Keratinocyte (primary cell): ENCODE data around the gene CMBL. TPM values are rescaled to one million over a fixed set of nuclear protein-coding genes. Genes with fewer than 3 reads are reported as not detected.

Experiments
- DNase-seq: peaks from one replicate; pipeline ENCODE4 v3.0.0-alpha.2; 2011; ENCODE audit warnings: low read depth, missing footprints, low spot score
- FAIRE-seq: peaks from 2 replicates; lab custom pipeline; 2011; peaks lifted over from hg19 to GRCh38; lab: Jason Lieb, UNC
- H2AFZ ChIP-seq: 2 replicates; pipeline ENCODE4 v1.6.0; 2012; ENCODE audit warnings: low read length, control low read depth, inconsistent platforms; ENCODE audit not compliant: control insufficient read depth
- H3K27ac ChIP-seq: 2 replicates; pipeline ENCODE4 v1.5.1; 2011; ENCODE audit warnings: low read length; ENCODE audit not compliant: control insufficient read depth, insufficient read depth
- H3K27me3 ChIP-seq: 3 replicates; pipeline ENCODE4 v1.6.0; 2011; ENCODE audit warnings: low read length; ENCODE audit not compliant: control insufficient read depth, insufficient read depth; ENCODE audit errors: extremely low read depth
- H3K36me3 ChIP-seq, 2 experiments: 2 replicates in 1 of 2; 3 replicates in 1 of 2; pipeline ENCODE4 v1.5.1; 2011; ENCODE audit warnings: low read length in 2 of 2, mild to moderate bottlenecking in 1 of 2; ENCODE audit not compliant: control insufficient read depth in 2 of 2, insufficient read depth in 2 of 2; ENCODE audit errors: extremely low read depth in 1 of 2
- H3K4me1 ChIP-seq: 3 replicates; pipeline ENCODE4 v1.5.1; 2011; ENCODE audit warnings: low read length; ENCODE audit not compliant: control insufficient read depth, insufficient read depth; ENCODE audit errors: extremely low read depth
- H3K4me2 ChIP-seq: 3 replicates; pipeline ENCODE4 v1.6.0; 2011; ENCODE audit warnings: low read depth, low read length; ENCODE audit not compliant: control insufficient read depth, insufficient read depth; ENCODE audit errors: extremely low read depth
- H3K4me3 ChIP-seq, 3 experiments: fragments of 200-600 bp in 1 of 3; sonication (generic) in 1 of 3; 2 replicates in 2 of 3; 3 replicates in 1 of 3; pipeline ENCODE4 v1.5.1; 2011 to 2016; ENCODE audit warnings: low read length in 3 of 3, mild to moderate bottlenecking in 3 of 3, control low read depth in 2 of 3, inconsistent platforms in 1 of 3, low read depth in 1 of 3, mixed read lengths in 1 of 3, mixed run types in 1 of 3, moderate library complexity in 1 of 3; ENCODE audit not compliant: control insufficient read depth in 2 of 3, insufficient read depth in 2 of 3; ENCODE audit errors: extremely low read depth in 1 of 3
- H3K79me2 ChIP-seq: 2 replicates; pipeline ENCODE4 v1.6.0; 2012; ENCODE audit warnings: low read length; ENCODE audit not compliant: control insufficient read depth, insufficient read depth
- H3K9ac ChIP-seq: 3 replicates; pipeline ENCODE4 v1.6.0; 2011; ENCODE audit warnings: low read length; ENCODE audit not compliant: control insufficient read depth, insufficient read depth; ENCODE audit errors: extremely low read depth
- H3K9me1 ChIP-seq: 3 replicates; pipeline ENCODE4 v1.6.0; 2011; ENCODE audit warnings: low read length; ENCODE audit not compliant: control insufficient read depth, insufficient read depth; ENCODE audit errors: extremely low read depth
- H3K9me3 ChIP-seq: 2 replicates; pipeline ENCODE4 v1.5.1; 2012; ENCODE audit warnings: low read depth, low read length; ENCODE audit not compliant: control insufficient read depth
- H4K20me1 ChIP-seq: 3 replicates; pipeline ENCODE4 v1.6.0; 2011; ENCODE audit warnings: low read length; ENCODE audit not compliant: control insufficient read depth, insufficient read depth; ENCODE audit errors: extremely low read depth
- CTCF ChIP-seq, 3 experiments: IDR thresholded peaks in 1 of 3; conservative IDR thresholded peaks in 1 of 3; optimal IDR thresholded peaks in 1 of 3; 2 replicates in 2 of 3; 3 replicates in 1 of 3; pipeline versions ENCODE3 to v1.5.1; 2011; ENCODE audit warnings: low read length in 3 of 3, mild to moderate bottlenecking in 3 of 3, moderate library complexity in 2 of 3, control low read depth in 1 of 3, inconsistent platforms in 1 of 3; ENCODE audit not compliant: insufficient read depth in 2 of 3; ENCODE audit errors: extremely low read depth in 1 of 3
- EZH2 ChIP-seq: IDR thresholded peaks from one replicate; pipeline ENCODE4 v1.6.1; 2012; ENCODE audit warnings: inconsistent platforms, mild to moderate bottlenecking, low read length, moderate library complexity
- dilution Hi-C: fragments of 300-500 bp; cut with MboI; formaldehyde crosslinking; loops from one replicate; pipeline ENCODE4 v1.7.0; 2020; ENCODE audit warnings: low sequenced_read_pairs; ENCODE audit not compliant: extremely low pct_ligation_motif_present
- polyA plus RNA-seq, 5 experiments: library from polyadenylated mRNA; depleted of rRNA in 3 of 5; stranded (reverse) in 3 of 5; stranded (forward) in 1 of 5; unstranded in 1 of 5; fragments of >200 nt; gene quantifications; 1 replicate in 1 of 5; 2 replicates in 3 of 5; 3 replicates in 1 of 5; pipeline versions ENCODE4 v1.2.1 to v1.2.3, GENCODE V29; 2011 to 2012; ENCODE audit warnings: missing spikeins in 2 of 5, low read depth in 1 of 5, low replicate concordance in 1 of 5

CMBL gene
- polyA plus RNA-seq, 1 donor (not counting 4 experiments of a cell fraction or from before 2014, with no cell fraction given) = 9.1 TPM

DNA sequence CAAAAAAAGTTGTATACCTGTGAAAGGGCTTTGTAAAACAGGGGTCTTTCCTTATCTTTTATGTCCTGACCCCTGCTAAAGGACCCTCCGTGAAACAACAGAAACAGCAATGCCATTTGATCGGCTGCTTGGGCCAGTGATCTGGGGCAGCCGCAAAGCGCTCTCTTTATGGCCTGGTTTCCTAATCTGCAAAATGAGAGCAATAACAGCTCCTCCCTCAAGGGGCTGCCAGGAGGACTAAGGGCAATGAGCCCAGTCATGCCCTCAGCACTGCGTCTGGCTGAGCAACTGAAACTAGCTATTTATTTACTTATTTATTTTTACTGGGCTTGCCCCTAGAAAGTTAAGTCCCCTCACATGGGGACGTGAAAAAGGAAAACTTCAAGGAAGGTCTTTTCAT is 18.3 kb downstream of the CMBL start:
- no peaks in the 10 kb centered on the region for H4K20me1 ChIP-seq
- no peak overlapping the region for H3K27ac ChIP-seq
- H2AFZ ChIP-seq = no peak overlapping the region
- H3K36me3 ChIP-seq = no peaks in the 10 kb centered on the region
- H3K4me2 ChIP-seq = no peak overlapping the region
- dilution Hi-C loops = no loop called here
- DNase-seq (no peak), FAIRE-seq (no peak)
- no peak for TF ChIP-seq EZH2
- no peak for TF ChIP-seq CTCF (optimal IDR thresholded peaks at IDR 0.05 in 1 of 3, IDR thresholded peaks at IDR 0.05 in 1 of 3, conservative IDR thresholded peaks at IDR 0.05 in 1 of 3; ENCODE audit: extremely low read depth in 1 of 3, insufficient read depth in 2 of 3, low read length in 3 of 3)
- peak overlapping the region; percentile 5 for H3K9ac ChIP-seq
- H3K4me1 ChIP-seq = peaks cover 9% of the 10 kb centered on the region
- no peaks in the 10 kb centered on the region for H3K9me3 ChIP-seq
- no peaks in the 10 kb centered on the region for H3K9me1 ChIP-seq
- H3K79me2 ChIP-seq = no peaks in the 10 kb centered on the region
- no peak overlapping the region for H3K4me3 ChIP-seq
- no peaks in the 10 kb centered on the region for H3K27me3 ChIP-seq

DNA sequence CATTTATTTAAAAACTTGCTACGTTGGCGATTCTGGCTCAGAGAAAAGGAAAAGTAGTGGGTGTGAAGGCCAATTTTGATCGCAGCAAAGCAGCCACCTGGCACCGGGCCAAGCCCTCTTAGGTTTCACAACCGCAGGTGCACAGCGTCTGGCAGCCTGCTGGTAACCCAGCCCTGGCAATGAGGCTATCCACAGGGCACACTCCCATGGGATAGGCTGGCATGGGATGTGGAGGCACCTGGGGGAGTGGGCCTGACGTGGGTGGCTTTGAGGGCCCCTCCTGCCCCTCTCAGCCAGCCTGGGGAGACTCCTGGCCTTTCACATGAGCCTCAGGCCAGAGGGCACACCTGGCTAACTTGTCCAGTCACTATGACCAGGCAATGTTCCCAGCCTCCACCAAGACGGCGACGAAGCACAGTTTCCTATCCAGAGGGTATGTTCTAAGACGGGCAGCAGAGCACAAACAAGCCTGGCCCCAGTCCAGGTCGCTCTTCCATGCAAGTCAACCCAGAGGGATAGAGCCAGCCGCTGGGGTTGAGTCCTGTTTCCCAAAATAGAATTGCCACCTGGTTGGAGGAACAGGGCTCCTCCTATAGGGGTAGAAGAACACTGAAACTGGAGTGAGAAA is 19.0 kb downstream of the CMBL start:
- Histone ChIP-seq H2AFZ (no peak overlapping the region), H3K9ac (no peak overlapping the region), H3K4me3 (no peak overlapping the region), H3K9me1 (no peaks in the 10 kb centered on the region), H3K27ac (no peak overlapping the region), H3K36me3 (no peaks in the 10 kb centered on the region), H4K20me1 (no peaks in the 10 kb centered on the region), H3K27me3 (no peaks in the 10 kb centered on the region), H3K4me2 (peak overlapping the region; percentile 36), H3K79me2 (no peaks in the 10 kb centered on the region), H3K9me3 (no peaks in the 10 kb centered on the region), H3K4me1 (peaks cover 9% of the 10 kb centered on the region)
- DNase-seq = no peak
- FAIRE-seq = no peak
- dilution Hi-C loops = no loop called here
- TF ChIP-seq CTCF (optimal IDR thresholded peaks at IDR 0.05 in 1 of 3, IDR thresholded peaks at IDR 0.05 in 1 of 3, conservative IDR thresholded peaks at IDR 0.05 in 1 of 3; ENCODE audit: extremely low read depth in 1 of 3, insufficient read depth in 2 of 3, low read length in 3 of 3) (no peak), EZH2 (no peak)
